Right renal pelvis (tissue), 4 donors: Measurements from ENCODE around the gene HSD17B3. TPM values are rescaled to one million over a fixed set of nuclear protein-coding genes. Genes with fewer than 3 reads are reported as not detected.
"Not testable (repeated sequence)": the region's sequence is repeated elsewhere in the genome, so short reads cannot be mapped to it uniquely, and the experiment has no call there.

ENCODE experiments used
- DNase-seq, 4 donors: peaks; one replicate each; pipeline ENCODE4 v3.0.0-alpha.2; 2013; ENCODE audit warnings: low read depth in 4 of 4, low spot score in 3 of 4, missing footprints in 1 of 4
- polyA plus RNA-seq, 4 donors: library from polyadenylated mRNA; unstranded; fragments of 120-200 nt; gene quantifications; one replicate each; pipeline ENCODE4 v1.2.1, GENCODE V29; 2013; ENCODE audit not compliant: insufficient read length in 4 of 4

The HSD17B3 gene
- polyA plus RNA-seq, 4 donors: 0.74 to 1.1 (median 0.89) TPM

- no peak for DNase-seq
Measured at GRCh38 chr9:96309850-96310249, 7.9 kb upstream of the HSD17B3 start.

GRCh38 chr9:96306958-96307357 lies 5.0 kb upstream of the HSD17B3 start:
- DNase-seq: not testable (repeated sequence)

- no peak for DNase-seq
Measured at GRCh38 chr9:96305171-96305570, 3.2 kb upstream of the HSD17B3 start.

- no peak for DNase-seq
Measured at GRCh38 chr9:96304230-96304629, 2.3 kb upstream of the HSD17B3 start.

- no peak for DNase-seq
Measured at GRCh38 chr9:96299823-96300222, 2.2 kb downstream of the HSD17B3 start.

GRCh38 chr9:96294159-96294545 lies 7.8 kb downstream of the HSD17B3 start:
- DNase-seq: no peak

- DNase-seq: no peak
Measured at GRCh38 chr9:96293498-96294158, 8.3 kb downstream of the HSD17B3 start.

- no peak for DNase-seq
Measured at GRCh38 chr9:96289392-96289791, 12.6 kb downstream of the HSD17B3 start.

- no peak for DNase-seq
Measured at GRCh38 chr9:96281641-96282040, 20.3 kb downstream of the HSD17B3 start.

GRCh38 chr9:96279932-96280331 lies 22.0 kb downstream of the HSD17B3 start:
- peak in 3 of 4 donors; percentile 12 to 65 (median 20) for DNase-seq

- no peak for DNase-seq
Measured at GRCh38 chr9:96274939-96275338, 27.0 kb downstream of the HSD17B3 start.

GRCh38 chr9:96270236-96270744 lies 31.7 kb downstream of the HSD17B3 start:
- no peak for DNase-seq

- no peak for DNase-seq
Measured at GRCh38 chr9:96258967-96259366, 43.0 kb downstream of the HSD17B3 start.

- DNase-seq: no peak
Measured at GRCh38 chr9:96256800-96257199, 45.2 kb downstream of the HSD17B3 start.

- no peak for DNase-seq
Measured at GRCh38 chr9:96255698-96256097, 46.3 kb downstream of the HSD17B3 start.

- DNase-seq: no peak
Measured at GRCh38 chr9:96253059-96253696, 48.8 kb downstream of the HSD17B3 start.

- no peak for DNase-seq
Measured at GRCh38 chr9:96251451-96251850, 50.5 kb downstream of the HSD17B3 start.

- no peak for DNase-seq
Measured at GRCh38 chr9:96249746-96250145, 52.2 kb downstream of the HSD17B3 start.

GRCh38 chr9:96246267-96246671 lies 55.7 kb downstream of the HSD17B3 start:
- DNase-seq: no peak

- DNase-seq: no peak
Measured at GRCh38 chr9:96245399-96245798, 56.6 kb downstream of the HSD17B3 start.

GRCh38 chr9:96243778-96244177 lies 58.2 kb downstream of the HSD17B3 start:
- DNase-seq: no peak

GRCh38 chr9:96242811-96243210 lies 59.2 kb downstream of the HSD17B3 start:
- no peak for DNase-seq
